HEK293T (cell line): ENCODE measurements around the gene DSCAM.

Experiments used
- FOXA1 ChIP-seq: fragments of 450-650 bp; IDR thresholded peaks from 2 replicates; pipeline ENCODE4 v1.6.1; 2016; ENCODE audit warnings: mild to moderate bottlenecking
- NFRKB ChIP-seq: fragments of 450-650 bp; IDR thresholded peaks from 2 replicates; pipeline ENCODE4 v1.6.1; 2016; ENCODE audit warnings: mild to moderate bottlenecking, moderate library complexity
- ZNF384 ChIP-seq: fragments of 450-650 bp; IDR thresholded peaks from 2 replicates; pipeline ENCODE4 v1.6.1; 2016

DNA sequence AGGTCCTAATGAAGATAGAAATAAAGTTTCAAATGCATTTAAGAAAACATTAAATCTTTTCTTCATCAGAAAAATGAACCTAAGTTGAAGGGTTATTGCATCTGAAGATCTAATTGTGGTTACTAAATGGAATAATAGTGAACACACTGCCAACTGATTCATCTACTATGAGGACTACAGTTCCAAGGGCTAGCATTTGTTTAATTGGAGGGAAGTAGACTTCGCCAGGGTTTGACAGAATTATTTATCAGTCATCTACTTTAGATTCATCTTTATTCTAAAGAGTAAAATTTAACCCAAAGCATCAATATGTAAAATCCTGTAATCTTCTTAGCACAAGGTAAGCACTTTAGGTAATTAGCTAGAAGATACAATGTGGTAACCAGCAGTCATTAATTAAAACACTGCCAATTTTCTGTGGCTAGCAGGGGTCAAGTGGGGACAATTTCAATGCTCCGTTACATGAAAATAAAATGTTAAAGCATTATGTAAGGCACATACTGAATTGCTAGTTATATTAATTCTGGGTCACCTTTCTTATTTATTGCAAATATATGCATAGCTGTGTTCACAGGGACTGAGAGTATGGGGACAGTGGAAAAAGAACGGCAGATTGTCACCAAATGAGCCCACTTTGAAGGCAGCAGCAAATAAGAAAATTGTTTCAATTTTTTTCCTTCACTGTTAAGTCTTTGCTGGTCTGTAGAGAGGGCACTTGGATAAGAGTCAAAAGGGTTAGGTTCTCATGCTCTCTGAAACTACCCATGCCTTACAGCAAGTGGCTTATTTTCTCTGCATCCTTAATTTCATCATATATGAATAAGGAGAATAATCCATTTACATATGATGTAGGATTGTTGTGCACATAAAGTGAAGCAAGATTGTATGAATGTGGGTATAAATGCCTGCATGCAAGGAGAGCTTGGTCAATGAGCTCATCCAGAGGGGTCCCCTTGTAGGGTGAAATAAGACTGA, 563.8 kb downstream of the DSCAM start:
- TF ChIP-seq ZNF384 = no peak
- TF ChIP-seq FOXA1 = no peak
- no peak for TF ChIP-seq NFRKB
